SU-DHL-6 (cell line): ENCODE results near the gene PALM.

Experiments used
- CTCF ChIP-seq: fragments of 200-600 bp; sonication (generic); IDR thresholded peaks from one replicate; pipeline ENCODE4 v1.5.1; 2017; ENCODE audit warnings: antibody characterized with exemption, mild to moderate bottlenecking, low read length, moderate library complexity; ENCODE audit not compliant: insufficient read depth, poor library complexity, severe bottlenecking
- EZH2phosphoT487 ChIP-seq: fragments of 200-600 bp; sonication (generic), shearing (Covaris generic); conservative IDR thresholded peaks from 2 replicates; pipeline ENCODE4 v1.6.1; 2018; ENCODE audit warnings: mild to moderate bottlenecking, antibody characterized with exemption, low read length, moderate library complexity, mixed read lengths

GRCh38 chr19:757811-758668 lies 49.3 kb downstream of the PALM start:
- TF ChIP-seq CTCF (no peak), EZH2phosphoT487 (no peak)
